K562 (cell line): ENCODE measurements around the gene DLGAP5. TPM values are rescaled to one million over a fixed set of nuclear protein-coding genes. Genes with fewer than 3 reads are reported as not detected.

Experiments used
- ATAC-seq: fragments of 200-7000 bp; cut with Tn5 transposase; 3 replicates; pipeline ENCODE4 v1.9.1; 2020; ENCODE audit warnings: moderate library complexity
- BruUV-seq: library from RNA; stranded (reverse); fragments of 400-500 nt; replicated peaks from 2 replicates; lab custom pipeline; 2021; lab: Mats Ljungman, UMichigan
- CTCF ChIA-PET: fragments of 300-600 bp; formaldehyde crosslinking; extraction: SDS; loops from one replicate; lab custom pipeline; 2021; ENCODE audit warnings: low intra/inter-chr PET ratio; lab: Yijun Ruan, JAX
- POLR2A ChIA-PET: fragments of 300-600, 350-650 bp; sonication (Branson Sonifier 250); formaldehyde crosslinking; extraction: SDS; loops from one replicate; lab custom pipeline; 2021; ENCODE audit warnings: antibody characterized with exemption, inconsistent platforms; lab: Yijun Ruan, JAX
- DNase-seq, 4 experiments: peaks; one replicate each; pipeline versions ENCODE4 v3.0.0 to v3.0.0-alpha.2; 2011 to 2018; ENCODE audit warnings: low spot score in 3 of 4, mixed read lengths in 3 of 4; ENCODE audit errors: extremely low read depth in 1 of 4
- FAIRE-seq: peaks from 2 replicates; lab custom pipeline; 2011; peaks lifted over from hg19 to GRCh38; lab: Jason Lieb, UNC
- H2AFZ ChIP-seq: 2 replicates; pipeline ENCODE4 v1.6.0; 2011; ENCODE audit warnings: low read depth, low read length, control low read depth, inconsistent platforms
- H3K27ac ChIP-seq: fragments of 200-600 bp; 3 replicates; pipeline ENCODE4 v1.8.0; 2011; ENCODE audit warnings: low read depth, mild to moderate bottlenecking, control low read depth, inconsistent platforms, low read length, moderate library complexity, mixed read lengths; ENCODE audit errors: extremely low read depth
- H3K27me3 ChIP-seq, 2 experiments: fragments of 300-600 bp in 1 of 2; 2 replicates in 1 of 2; 3 replicates in 1 of 2; pipeline versions ENCODE4 v1.6.0 to v1.8.0; 2011; ENCODE audit warnings: inconsistent platforms in 2 of 2, low read length in 2 of 2, mild to moderate bottlenecking in 1 of 2, mixed read lengths in 1 of 2, moderate library complexity in 1 of 2; ENCODE audit not compliant: control insufficient read depth in 2 of 2, insufficient read depth in 2 of 2
- H3K36me3 ChIP-seq: fragments of 300-600 bp; 3 replicates; pipeline ENCODE4 v1.8.0; 2011; ENCODE audit warnings: mild to moderate bottlenecking, low read length, inconsistent platforms; ENCODE audit not compliant: control insufficient read depth, insufficient read depth
- H3K4me1 ChIP-seq, 2 experiments: fragments of 200-600 bp in 1 of 2; replicated peaks in 1 of 2; 2 replicates in 1 of 2; 3 replicates in 1 of 2; pipeline versions ENCODE4 v1.5.1 to v1.8.0; 2011; ENCODE audit warnings: inconsistent platforms in 2 of 2, low read length in 2 of 2, mild to moderate bottlenecking in 1 of 2, mixed read lengths in 1 of 2, moderate library complexity in 1 of 2; ENCODE audit not compliant: control insufficient read depth in 2 of 2, insufficient read depth in 2 of 2
- H3K4me2 ChIP-seq: 2 replicates; pipeline ENCODE4 v1.6.1; 2011; ENCODE audit warnings: low read length, control low read depth, inconsistent platforms, mixed read lengths; ENCODE audit not compliant: insufficient read depth
- H3K4me3 ChIP-seq: fragments of 200-600 bp; sonication (generic), shearing (Covaris generic); 2 replicates; pipeline ENCODE4 v1.5.1; 2016; ENCODE audit warnings: control low read depth, inconsistent platforms
- H3K79me2 ChIP-seq: fragments of 200-600 bp; 3 replicates; pipeline ENCODE4 v1.8.0; 2011; ENCODE audit warnings: low read length, inconsistent platforms; ENCODE audit not compliant: control insufficient read depth, insufficient read depth
- H3K9ac ChIP-seq, 2 experiments: 2 replicates each; pipeline versions ENCODE4 v1.6.0 to v1.6.1; 2011; ENCODE audit warnings: low read depth in 2 of 2, low read length in 2 of 2, control low read depth in 1 of 2, inconsistent platforms in 1 of 2, mild to moderate bottlenecking in 1 of 2, mixed read lengths in 1 of 2; ENCODE audit not compliant: insufficient read depth in 1 of 2
- H3K9me1 ChIP-seq: one replicate; pipeline ENCODE4 v1.6.0; 2011; ENCODE audit warnings: inconsistent platforms, mild to moderate bottlenecking, low read length, moderate library complexity; ENCODE audit not compliant: control insufficient read depth, insufficient read depth
- H3K9me3 ChIP-seq: replicated peaks from 2 replicates; pipeline ENCODE4 v1.5.1; 2011; ENCODE audit warnings: low read depth, low read length, inconsistent platforms; ENCODE audit not compliant: control insufficient read depth, insufficient read depth
- H4K20me1 ChIP-seq: replicated peaks from 2 replicates; pipeline ENCODE4 v1.6.1; 2011; ENCODE audit warnings: low read length, inconsistent platforms, mixed read lengths; ENCODE audit not compliant: control insufficient read depth, insufficient read depth
- E2F1 ChIP-seq: sonication (generic); formaldehyde crosslinking; IDR thresholded peaks from 2 replicates; pipeline ENCODE4 v1.8.1; 2023; ENCODE audit warnings: mild to moderate bottlenecking, missing genetic modification reagents, moderate library complexity
- IRF1 ChIP-seq: sonication (generic); formaldehyde crosslinking; IDR thresholded peaks from 2 replicates; pipeline ENCODE4 v1.8.0; 2022; ENCODE audit warnings: missing genetic modification reagents, mild to moderate bottlenecking, borderline replicate concordance
- MAFG ChIP-seq: fragments of 450-650 bp; conservative IDR thresholded peaks from 2 replicates; pipeline ENCODE4 v1.6.1; 2016; ENCODE audit warnings: missing genetic modification characterization, missing compliant biosample characterization
- MCM2 ChIP-seq: fragments of 450-650 bp; IDR thresholded peaks from 2 replicates; pipeline ENCODE4 v1.6.1; 2017; ENCODE audit warnings: low read depth, mild to moderate bottlenecking
- PHTF2 ChIP-seq: fragments of 250-450 bp; sonication (Bioruptor Pico); IDR thresholded peaks from 2 replicates; pipeline ENCODE4 v1.5.0; 2021; ENCODE audit warnings: mild to moderate bottlenecking
- RCOR1 ChIP-seq, 2 experiments: IDR thresholded peaks; 2 replicates each; pipeline ENCODE4 v1.6.1; 2012; ENCODE audit warnings: low read depth in 2 of 2, low read length in 2 of 2, borderline replicate concordance in 1 of 2, improper control_type of control experiment in 1 of 2
- TSC22D4 ChIP-seq: fragments of 450-650 bp; IDR thresholded peaks from 2 replicates; pipeline ENCODE4 v1.6.1; 2016; ENCODE audit warnings: missing genetic modification characterization, missing biosample characterization, control low read depth
- ZNF224 ChIP-seq: sonication (generic); formaldehyde crosslinking; IDR thresholded peaks from 2 replicates; pipeline ENCODE4 v1.8.0; 2022; ENCODE audit warnings: mild to moderate bottlenecking, missing genetic modification reagents
- WGBS: fragments of 100-300 bp; shearing (Covaris generic); methylation state at CpG from one replicate; pipeline ENCODE4 v1.1.6; 2016; ENCODE audit warnings: low coverage, mixed read lengths; ENCODE audit not compliant: insufficient coverage; ENCODE audit errors: missing lambda C conversion rate; 5-methylcytosine and 5-hydroxymethylcytosine counted together
- in situ Hi-C: fragments of 300-500 bp; cut with MboI; formaldehyde crosslinking; loops from 4 replicates; pipeline ENCODE4 v1.15.0; 2018; ENCODE audit warnings: inconsistent platforms, mixed read lengths
- intact Hi-C: fragments of 100-400 bp; cut with micrococcal nuclease; formaldehyde crosslinking; loops from 2 replicates; pipeline ENCODE4 v1.14.2; 2022
- polyA plus RNA-seq, 8 experiments: library from polyadenylated mRNA; depleted of rRNA in 4 of 8; stranded (reverse) in 5 of 8; unstranded in 3 of 8; fragments of >200 nt; fragmentation: Nextera tagmentation in 2 of 8; fragmentation: Illumina TruSeq in 1 of 8; extraction: Ambion mirVana in 2 of 8; extraction: Trizol in 1 of 8; gene quantifications; 2 replicates each; pipeline versions ENCODE4 v1.2.1 to v1.2.3, GENCODE V29; 2011 to 2014; ENCODE audit warnings: inconsistent platforms in 1 of 8, missing spikeins in 1 of 8
- total RNA-seq, 7 experiments: library from RNA; depleted of rRNA in 6 of 7; stranded (reverse); fragments of >200 nt in 6 of 7; fragmentation: Illumina TruSeq in 2 of 7; extraction: Trizol in 2 of 7; gene quantifications; 2 replicates each; pipeline versions ENCODE4 v1.2.1 to v1.2.3, GENCODE V29; 2011 to 2021; ENCODE audit warnings: low replicate concordance in 1 of 7
- TF ChIP-seq, protein P1 (sequence below): fragments of 450-650 bp; IDR thresholded peaks from 2 replicates; pipeline ENCODE4 v1.6.1; 2017; ENCODE audit warnings: antibody characterized with exemption, mild to moderate bottlenecking
- TF ChIP-seq, protein P2 (sequence below): IDR thresholded peaks from 3 replicates; pipeline ENCODE4 v1.6.1; 2011; ENCODE audit warnings: borderline replicate concordance, mild to moderate bottlenecking, moderate library complexity; ENCODE audit not compliant: insufficient read length; ENCODE audit errors: extremely low read depth

The DLGAP5 gene
- total and polyA plus RNA-seq, 9 of the 15 experiments (the other 6 are each of a cell fraction or from before 2014, with no cell fraction given), result 39.1 to 80.0 (median 59.9) TPM

DNA sequence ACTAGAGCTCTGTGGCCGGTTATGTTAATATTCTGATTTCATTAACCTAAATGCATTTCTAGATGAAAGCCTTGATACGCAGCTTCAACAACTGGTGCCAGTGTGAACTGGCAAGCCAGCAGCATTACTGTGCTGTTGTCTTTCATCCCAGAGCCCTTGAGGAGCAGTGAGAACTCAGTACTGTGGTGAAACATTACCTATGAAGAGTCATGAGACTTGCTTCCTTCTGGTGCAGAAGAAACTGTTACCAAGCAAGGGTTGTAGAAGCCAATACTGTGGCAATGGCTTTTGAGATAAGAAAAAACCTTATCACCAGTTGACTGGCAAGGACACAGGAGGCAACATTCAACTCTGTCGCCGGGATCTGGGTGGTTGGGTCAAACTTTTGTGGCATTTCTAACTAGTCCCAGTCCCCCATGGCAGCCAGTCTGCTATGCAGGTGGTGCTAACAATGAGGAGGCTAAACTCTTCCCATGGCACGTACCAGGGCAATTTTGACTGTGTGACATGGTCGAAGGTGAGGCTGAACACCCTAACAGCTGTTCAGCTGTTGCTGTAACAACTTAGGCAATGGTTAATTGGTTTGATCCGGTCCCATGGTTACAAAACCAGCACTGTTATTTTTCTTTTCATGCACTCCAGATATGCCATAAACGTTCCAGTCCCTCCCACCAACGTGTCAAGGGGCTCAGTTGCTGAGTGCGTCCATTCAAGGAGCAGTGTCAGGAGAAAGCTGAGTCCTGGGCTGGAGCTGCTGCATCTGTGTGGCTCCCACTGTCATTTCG is 74.9 kb downstream of the DLGAP5 start:
- H3K79me2 ChIP-seq, result no peaks in the 10 kb centered on the region
- CTCF ChIA-PET, result no interaction called here
- peak overlapping the region; percentile 58 for H2AFZ ChIP-seq
- H3K4me2 ChIP-seq, result peak overlapping the region; percentile 23; the same call in 1 of the 2 replicates
- DNase-seq (no peak), FAIRE-seq (peak; percentile 51), ATAC-seq (peak; percentile 16; the same call in 1 of the 3 replicates)
- peaks cover 9 to 28% of the 10 kb centered on the region in 2 experiments for H3K4me1 ChIP-seq
- in situ Hi-C loops, result no loop called here
- H3K9me1 ChIP-seq, result no peaks in the 10 kb centered on the region
- 33% methylated on average over 11 of the region's 11 CpGs for WGBS
- intact Hi-C loops, result no loop called here
- H3K27me3 ChIP-seq, result no peaks in the 10 kb centered on the region
- H3K27ac ChIP-seq, result no peak overlapping the region
- BruUV-seq, result no TSS peak
- H3K36me3 ChIP-seq, result no peaks in the 10 kb centered on the region
- H4K20me1 ChIP-seq, result no peaks in the 10 kb centered on the region
- H3K9me3 ChIP-seq, result no peaks in the 10 kb centered on the region
- POLR2A ChIA-PET, result interaction anchor here (0.7 to 1.1 kb wide), 3 partner anchors 13 to 78 kb away, joined by 3 read pairs; no protein-coding TSS in a partner anchor
- H3K4me3 ChIP-seq, result no peak overlapping the region
- H3K9ac ChIP-seq, result peak overlapping the region in 1 of 2 experiments; percentile 55; a peak in 1 of 4 replicates
- TF ChIP-seq IRF1 (CRISPR knock-in tag) (no peak), TSC22D4 (tag) (no peak), RCOR1 (IDR thresholded peaks at IDR 0.05; ENCODE audit: borderline replicate concordance in 1 of 2, low read depth in 2 of 2, low read length in 2 of 2) (no peak), E2F1 (no peak), ZNF224 (CRISPR knock-in tag) (no peak), MCM2 (no peak), PHTF2 (CRISPR knock-in tag) (no peak), MAFG (tag) (no peak)
- TF ChIP-seq, protein P1, sequence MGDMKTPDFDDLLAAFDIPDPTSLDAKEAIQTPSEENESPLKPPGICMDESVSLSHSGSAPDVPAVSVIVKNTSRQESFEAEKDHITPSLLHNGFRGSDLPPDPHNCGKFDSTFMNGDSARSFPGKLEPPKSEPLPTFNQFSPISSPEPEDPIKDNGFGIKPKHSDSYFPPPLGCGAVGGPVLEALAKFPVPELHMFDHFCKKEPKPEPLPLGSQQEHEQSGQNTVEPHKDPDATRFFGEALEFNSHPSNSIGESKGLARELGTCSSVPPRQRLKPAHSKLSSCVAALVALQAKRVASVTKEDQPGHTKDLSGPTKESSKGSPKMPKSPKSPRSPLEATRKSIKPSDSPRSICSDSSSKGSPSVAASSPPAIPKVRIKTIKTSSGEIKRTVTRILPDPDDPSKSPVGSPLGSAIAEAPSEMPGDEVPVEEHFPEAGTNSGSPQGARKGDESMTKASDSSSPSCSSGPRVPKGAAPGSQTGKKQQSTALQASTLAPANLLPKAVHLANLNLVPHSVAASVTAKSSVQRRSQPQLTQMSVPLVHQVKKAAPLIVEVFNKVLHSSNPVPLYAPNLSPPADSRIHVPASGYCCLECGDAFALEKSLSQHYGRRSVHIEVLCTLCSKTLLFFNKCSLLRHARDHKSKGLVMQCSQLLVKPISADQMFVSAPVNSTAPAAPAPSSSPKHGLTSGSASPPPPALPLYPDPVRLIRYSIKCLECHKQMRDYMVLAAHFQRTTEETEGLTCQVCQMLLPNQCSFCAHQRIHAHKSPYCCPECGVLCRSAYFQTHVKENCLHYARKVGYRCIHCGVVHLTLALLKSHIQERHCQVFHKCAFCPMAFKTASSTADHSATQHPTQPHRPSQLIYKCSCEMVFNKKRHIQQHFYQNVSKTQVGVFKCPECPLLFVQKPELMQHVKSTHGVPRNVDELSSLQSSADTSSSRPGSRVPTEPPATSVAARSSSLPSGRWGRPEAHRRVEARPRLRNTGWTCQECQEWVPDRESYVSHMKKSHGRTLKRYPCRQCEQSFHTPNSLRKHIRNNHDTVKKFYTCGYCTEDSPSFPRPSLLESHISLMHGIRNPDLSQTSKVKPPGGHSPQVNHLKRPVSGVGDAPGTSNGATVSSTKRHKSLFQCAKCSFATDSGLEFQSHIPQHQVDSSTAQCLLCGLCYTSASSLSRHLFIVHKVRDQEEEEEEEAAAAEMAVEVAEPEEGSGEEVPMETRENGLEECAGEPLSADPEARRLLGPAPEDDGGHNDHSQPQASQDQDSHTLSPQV, result 0 out of 2 replicates have a peak, but pooled peaks have one; percentile 25
- TF ChIP-seq, protein P2, sequence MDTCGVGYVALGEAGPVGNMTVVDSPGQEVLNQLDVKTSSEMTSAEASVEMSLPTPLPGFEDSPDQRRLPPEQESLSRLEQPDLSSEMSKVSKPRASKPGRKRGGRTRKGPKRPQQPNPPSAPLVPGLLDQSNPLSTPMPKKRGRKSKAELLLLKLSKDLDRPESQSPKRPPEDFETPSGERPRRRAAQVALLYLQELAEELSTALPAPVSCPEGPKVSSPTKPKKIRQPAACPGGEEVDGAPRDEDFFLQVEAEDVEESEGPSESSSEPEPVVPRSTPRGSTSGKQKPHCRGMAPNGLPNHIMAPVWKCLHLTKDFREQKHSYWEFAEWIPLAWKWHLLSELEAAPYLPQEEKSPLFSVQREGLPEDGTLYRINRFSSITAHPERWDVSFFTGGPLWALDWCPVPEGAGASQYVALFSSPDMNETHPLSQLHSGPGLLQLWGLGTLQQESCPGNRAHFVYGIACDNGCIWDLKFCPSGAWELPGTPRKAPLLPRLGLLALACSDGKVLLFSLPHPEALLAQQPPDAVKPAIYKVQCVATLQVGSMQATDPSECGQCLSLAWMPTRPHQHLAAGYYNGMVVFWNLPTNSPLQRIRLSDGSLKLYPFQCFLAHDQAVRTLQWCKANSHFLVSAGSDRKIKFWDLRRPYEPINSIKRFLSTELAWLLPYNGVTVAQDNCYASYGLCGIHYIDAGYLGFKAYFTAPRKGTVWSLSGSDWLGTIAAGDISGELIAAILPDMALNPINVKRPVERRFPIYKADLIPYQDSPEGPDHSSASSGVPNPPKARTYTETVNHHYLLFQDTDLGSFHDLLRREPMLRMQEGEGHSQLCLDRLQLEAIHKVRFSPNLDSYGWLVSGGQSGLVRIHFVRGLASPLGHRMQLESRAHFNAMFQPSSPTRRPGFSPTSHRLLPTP, result no peak
